ENCODE measurements around the gene CCER1.

DNA sequence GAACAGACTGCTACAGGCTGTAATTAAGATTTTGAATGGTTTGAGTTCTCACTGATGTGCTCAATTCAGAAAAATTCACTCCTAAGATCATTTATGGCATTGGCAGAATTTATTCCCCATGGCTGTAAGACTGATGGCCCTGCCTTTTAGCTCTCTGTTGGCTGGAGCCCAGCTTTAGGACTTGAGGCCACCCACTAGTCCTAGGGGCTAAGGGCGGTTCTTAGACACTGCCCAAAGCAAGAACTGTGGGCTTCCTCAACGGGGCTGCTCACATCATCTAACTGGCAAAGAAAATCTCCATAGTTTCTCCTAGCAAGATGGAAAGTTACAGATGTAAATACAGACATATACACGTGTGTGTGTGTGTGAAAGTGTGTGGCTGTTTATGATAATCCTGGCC, 3.4 kb upstream of the CCER1 start:
- TF ChIP-seq, protein P1, sequence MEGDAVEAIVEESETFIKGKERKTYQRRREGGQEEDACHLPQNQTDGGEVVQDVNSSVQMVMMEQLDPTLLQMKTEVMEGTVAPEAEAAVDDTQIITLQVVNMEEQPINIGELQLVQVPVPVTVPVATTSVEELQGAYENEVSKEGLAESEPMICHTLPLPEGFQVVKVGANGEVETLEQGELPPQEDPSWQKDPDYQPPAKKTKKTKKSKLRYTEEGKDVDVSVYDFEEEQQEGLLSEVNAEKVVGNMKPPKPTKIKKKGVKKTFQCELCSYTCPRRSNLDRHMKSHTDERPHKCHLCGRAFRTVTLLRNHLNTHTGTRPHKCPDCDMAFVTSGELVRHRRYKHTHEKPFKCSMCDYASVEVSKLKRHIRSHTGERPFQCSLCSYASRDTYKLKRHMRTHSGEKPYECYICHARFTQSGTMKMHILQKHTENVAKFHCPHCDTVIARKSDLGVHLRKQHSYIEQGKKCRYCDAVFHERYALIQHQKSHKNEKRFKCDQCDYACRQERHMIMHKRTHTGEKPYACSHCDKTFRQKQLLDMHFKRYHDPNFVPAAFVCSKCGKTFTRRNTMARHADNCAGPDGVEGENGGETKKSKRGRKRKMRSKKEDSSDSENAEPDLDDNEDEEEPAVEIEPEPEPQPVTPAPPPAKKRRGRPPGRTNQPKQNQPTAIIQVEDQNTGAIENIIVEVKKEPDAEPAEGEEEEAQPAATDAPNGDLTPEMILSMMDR (IDR thresholded peaks at IDR 0.05) = no peak
- TF ChIP-seq POLR2A (IDR thresholded peaks at IDR 0.05) = no peak

All from thyroid gland (tissue), 4 donors.